CD1c-positive myeloid dendritic cell (primary cell): ENCODE data around the gene LOXHD1.

Source experiments
- DNase-seq: peaks from one replicate; pipeline ENCODE4 v3.0.0-alpha.2; 2016; ENCODE audit errors: extremely low spot score

LOXHD1 gene

GRCh38 chr18:46547520-46547919 lies 109.5 kb downstream of the LOXHD1 start:
- no peak for DNase-seq

- no peak for DNase-seq
These were observed 110.8 kb downstream of the LOXHD1 start for GRCh38 chr18:46546111-46546640.

GRCh38 chr18:46542545-46542944 lies 114.5 kb downstream of the LOXHD1 start:
- no peak for DNase-seq

GRCh38 chr18:46541626-46542189 lies 115.3 kb downstream of the LOXHD1 start:
- DNase-seq = no peak

- no peak for DNase-seq
These were observed 118.6 kb downstream of the LOXHD1 start for GRCh38 chr18:46538376-46538775.

- no peak for DNase-seq
These were observed 120.7 kb downstream of the LOXHD1 start for GRCh38 chr18:46536215-46536874.

- no peak for DNase-seq
These were observed 125.5 kb downstream of the LOXHD1 start for GRCh38 chr18:46531482-46531881.

GRCh38 chr18:46528037-46528436 lies 129.0 kb downstream of the LOXHD1 start:
- DNase-seq = no peak

- DNase-seq = no peak
These were observed 137.2 kb downstream of the LOXHD1 start for GRCh38 chr18:46519870-46520269.

- DNase-seq = no peak
These were observed 138.6 kb downstream of the LOXHD1 start for GRCh38 chr18:46518438-46518837.

GRCh38 chr18:46516555-46516954 lies 140.5 kb downstream of the LOXHD1 start:
- DNase-seq = no peak

- DNase-seq = no peak
These were observed 146.6 kb downstream of the LOXHD1 start for GRCh38 chr18:46510386-46510785.

GRCh38 chr18:46509530-46509929 lies 147.5 kb downstream of the LOXHD1 start:
- no peak for DNase-seq

GRCh38 chr18:46506974-46507586 lies 149.9 kb downstream of the LOXHD1 start:
- DNase-seq = no peak

GRCh38 chr18:46502444-46502843 lies 154.6 kb downstream of the LOXHD1 start:
- DNase-seq = no peak

- DNase-seq = peak; percentile 13
These were observed 159.9 kb downstream of the LOXHD1 start for GRCh38 chr18:46497129-46497528.

GRCh38 chr18:46488471-46489213 lies 168.4 kb downstream of the LOXHD1 start:
- DNase-seq = no peak

GRCh38 chr18:46485675-46486194 lies 171.3 kb downstream of the LOXHD1 start:
- DNase-seq = no peak

GRCh38 chr18:46484971-46485370 lies 172.0 kb downstream of the LOXHD1 start:
- no peak for DNase-seq

GRCh38 chr18:46482831-46483230 lies 174.2 kb downstream of the LOXHD1 start:
- no peak for DNase-seq

GRCh38 chr18:46481847-46482245 lies 175.2 kb downstream of the LOXHD1 start:
- no peak for DNase-seq
